H1 (cell line): ENCODE results near the gene GPATCH2L. TPM values are rescaled to one million over a fixed set of nuclear protein-coding genes. Genes with fewer than 3 reads are reported as not detected.
A peak's percentile ranks its signal among the peaks of the same experiment; 100 is the strongest.

ENCODE experiments used
- CTCF ChIA-PET: fragments of 300-600 bp; sonication (Branson Sonifier 250); formaldehyde crosslinking; loops from one replicate; lab custom pipeline; 2021; ENCODE audit not compliant: partially characterized antibody; lab: Charles Lee
- POLR2A ChIA-PET: fragments of 300-600 bp; sonication (Branson Sonifier 250); formaldehyde crosslinking; loops from one replicate; lab custom pipeline; 2021; ENCODE audit warnings: inconsistent platforms; ENCODE audit not compliant: partially characterized antibody; lab: Charles Lee
- DNase-seq, 2 experiments: peaks; one replicate each; pipeline versions ENCODE4 v3.0.0 to v3.0.0-alpha.2; 2010 to 2022; ENCODE audit warnings: low spot score in 2 of 2, low read depth in 1 of 2, mixed read lengths in 1 of 2
- FAIRE-seq: peaks from 2 replicates; lab custom pipeline; 2011; peaks lifted over from hg19 to GRCh38; lab: Jason Lieb, UNC
- H2AFZ ChIP-seq: 2 replicates; pipeline ENCODE4 v1.8.1; 2012; ENCODE audit warnings: low read length, inconsistent platforms
- H2AK5ac ChIP-seq: 2 replicates; pipeline ENCODE4 v1.6.1; 2013; ENCODE audit warnings: low read depth, low read length
- H2BK120ac ChIP-seq: replicated peaks from 2 replicates; pipeline ENCODE3; 2013; ENCODE audit warnings: low read depth, low read length, inconsistent platforms
- H2BK12ac ChIP-seq: 2 replicates; pipeline ENCODE4 v1.6.1; 2013; ENCODE audit warnings: low read depth, low read length
- H2BK15ac ChIP-seq: 2 replicates; pipeline ENCODE4 v1.6.1; 2013; ENCODE audit warnings: low read length
- H2BK20ac ChIP-seq: 2 replicates; pipeline ENCODE4 v1.6.1; 2013; ENCODE audit warnings: low read length
- H2BK5ac ChIP-seq: 2 replicates; pipeline ENCODE4 v1.6.1; 2013; ENCODE audit warnings: low read depth, low read length
- H3K14ac ChIP-seq: 2 replicates; pipeline ENCODE4 v1.6.1; 2013; ENCODE audit warnings: inconsistent platforms; ENCODE audit not compliant: insufficient read length
- H3K18ac ChIP-seq: 2 replicates; pipeline ENCODE4 v1.6.1; 2013; ENCODE audit warnings: low read length; ENCODE audit errors: extremely low read depth
- H3K23ac ChIP-seq: 2 replicates; pipeline ENCODE4 v1.6.1; 2013; ENCODE audit warnings: inconsistent platforms; ENCODE audit not compliant: insufficient read length
- H3K23me2 ChIP-seq: 2 replicates; pipeline ENCODE4 v1.6.1; 2013; ENCODE audit warnings: low read depth, low read length
- H3K27ac ChIP-seq: 2 replicates; pipeline ENCODE4 v1.6.1; 2011; ENCODE audit warnings: low read depth, low read length, inconsistent platforms
- H3K27me3 ChIP-seq, 4 experiments: replicated peaks in 1 of 4; 1 replicate in 1 of 4; 2 replicates in 3 of 4; pipeline versions ENCODE4 v1.6.1 to v1.8.1; 2011 to 2013; ENCODE audit warnings: low read length in 3 of 4, mild to moderate bottlenecking in 3 of 4, inconsistent platforms in 2 of 4, mixed read lengths in 2 of 4, moderate library complexity in 1 of 4; ENCODE audit not compliant: control insufficient read depth in 3 of 4, insufficient read depth in 3 of 4; ENCODE audit errors: extremely low read depth in 1 of 4
- H3K36me3 ChIP-seq, 4 experiments: 2 replicates each; pipeline versions ENCODE4 v1.6.1 to v1.8.1; 2011 to 2013; ENCODE audit warnings: mild to moderate bottlenecking in 4 of 4, low read length in 3 of 4, moderate library complexity in 2 of 4, control low read depth in 1 of 4, inconsistent platforms in 1 of 4; ENCODE audit not compliant: insufficient read depth in 4 of 4, control insufficient read depth in 2 of 4
- H3K4ac ChIP-seq: replicated peaks from 2 replicates; pipeline ENCODE3; 2013; ENCODE audit warnings: low read length, low read depth, mixed read lengths, inconsistent platforms; ENCODE audit not compliant: insufficient read length
- H3K4me1 ChIP-seq, 4 experiments: replicated peaks in 1 of 4; 1 replicate in 1 of 4; 2 replicates in 3 of 4; pipeline versions ENCODE4 v1.6.1 to v1.8.1; 2011 to 2013; ENCODE audit warnings: low read length in 3 of 4, inconsistent platforms in 2 of 4, mixed read lengths in 1 of 4; ENCODE audit not compliant: insufficient read depth in 4 of 4, control insufficient read depth in 3 of 4
- H3K4me2 ChIP-seq, 2 experiments: 2 replicates each; pipeline versions ENCODE4 v1.6.1 to v1.8.1; 2011 to 2013; ENCODE audit warnings: low read depth in 2 of 2, low read length in 2 of 2, control low read depth in 1 of 2, inconsistent platforms in 1 of 2, mild to moderate bottlenecking in 1 of 2; ENCODE audit not compliant: insufficient read depth in 1 of 2
- H3K4me3 ChIP-seq, 4 experiments: fragments of 200-600, 300-600 bp in 1 of 4; sonication (generic), shearing (Covaris generic), sonication (Bioruptor Twin) in 1 of 4; 2 replicates each; pipeline versions ENCODE4 v1.5.1 to v1.8.1; 2011 to 2016; ENCODE audit warnings: low read length in 4 of 4, low read depth in 3 of 4, control low read depth in 2 of 4, inconsistent platforms in 2 of 4, mild to moderate bottlenecking in 2 of 4, mixed read lengths in 1 of 4, moderate library complexity in 1 of 4; ENCODE audit not compliant: insufficient read depth in 2 of 4; ENCODE audit errors: extremely low read depth in 1 of 4
- H3K56ac ChIP-seq: replicated peaks from 2 replicates; pipeline ENCODE3; 2013; ENCODE audit warnings: low read depth, mild to moderate bottlenecking, mixed read lengths, low read length, inconsistent platforms; ENCODE audit not compliant: insufficient read length
- H3K79me1 ChIP-seq: 2 replicates; pipeline ENCODE4 v1.6.1; 2013; ENCODE audit warnings: low read depth, low read length, control low read depth
- H3K79me2 ChIP-seq, 2 experiments: 2 replicates each; pipeline versions ENCODE4 v1.6.1 to v1.8.1; 2012 to 2013; ENCODE audit warnings: low read length in 2 of 2, mild to moderate bottlenecking in 2 of 2, inconsistent platforms in 1 of 2; ENCODE audit not compliant: insufficient read depth in 2 of 2, control insufficient read depth in 1 of 2
- H3K9ac ChIP-seq, 4 experiments: replicated peaks in 1 of 4; 1 replicate in 1 of 4; 2 replicates in 3 of 4; pipeline versions ENCODE4 v1.6.1 to v1.8.1; 2011 to 2013; ENCODE audit warnings: low read depth in 3 of 4, low read length in 3 of 4, control low read depth in 2 of 4, mild to moderate bottlenecking in 2 of 4, moderate library complexity in 2 of 4, inconsistent platforms in 1 of 4; ENCODE audit errors: extremely low read depth in 1 of 4
- H3K9me3 ChIP-seq, 2 experiments: 2 replicates each; pipeline versions ENCODE4 v1.6.1 to v1.8.1; 2012 to 2013; ENCODE audit warnings: mild to moderate bottlenecking in 2 of 2, moderate library complexity in 2 of 2, control low read depth in 1 of 2, inconsistent platforms in 1 of 2, low read depth in 1 of 2, low read length in 1 of 2, mixed read lengths in 1 of 2; ENCODE audit not compliant: insufficient read depth in 2 of 2
- H4K20me1 ChIP-seq, 2 experiments: replicated peaks in 1 of 2; 2 replicates each; pipeline versions ENCODE3 to v1.8.1; 2011 to 2013; ENCODE audit warnings: inconsistent platforms in 2 of 2, low read length in 2 of 2, mild to moderate bottlenecking in 1 of 2; ENCODE audit not compliant: insufficient read depth in 2 of 2, control insufficient read depth in 1 of 2
- H4K5ac ChIP-seq: 2 replicates; pipeline ENCODE4 v1.6.1; 2013; ENCODE audit warnings: low read length, low read depth, mixed read lengths, inconsistent platforms; ENCODE audit not compliant: insufficient read length
- H4K8ac ChIP-seq: 2 replicates; pipeline ENCODE4 v1.8.0; 2013; ENCODE audit warnings: mild to moderate bottlenecking, moderate library complexity, low read length, inconsistent platforms; ENCODE audit not compliant: insufficient read depth; ENCODE audit errors: extremely low read depth
- H4K91ac ChIP-seq: replicated peaks from 2 replicates; pipeline ENCODE3; 2013; ENCODE audit warnings: low read length, mixed read lengths, inconsistent platforms; ENCODE audit not compliant: insufficient read length
- CEBPB ChIP-seq: IDR thresholded peaks from 2 replicates; pipeline ENCODE4 v1.6.1; 2012; ENCODE audit warnings: low read depth, low read length
- HDAC2 ChIP-seq, 2 experiments: fragments of 300-600 bp in 1 of 2; sonication (generic) in 1 of 2; IDR thresholded peaks; 2 replicates each; pipeline ENCODE4 v1.6.1; 2011 to 2012; ENCODE audit warnings: low read depth in 2 of 2, low read length in 2 of 2, mild to moderate bottlenecking in 2 of 2, moderate library complexity in 2 of 2, borderline replicate concordance in 1 of 2, inconsistent platforms in 1 of 2
- SIRT6 ChIP-seq: IDR thresholded peaks from one replicate; pipeline ENCODE4 v1.7.1; 2012; ENCODE audit warnings: low read length, inconsistent platforms
- YY1 ChIP-seq: IDR thresholded peaks from 2 replicates; pipeline ENCODE4 v1.6.1; 2011; ENCODE audit warnings: low read depth, mild to moderate bottlenecking, low read length
- WGBS, 2 experiments: shearing (Covaris generic) in 1 of 2; methylation state at CpG; one replicate each; pipeline versions ENCODE4 v1.1.6 to v1.1.7; 2013 to 2015; ENCODE audit warnings: low lambda C conversion rate in 2 of 2, mixed read lengths in 2 of 2, inconsistent platforms in 1 of 2, low coverage in 1 of 2, missing lambda C conversion rate in 1 of 2; ENCODE audit not compliant: insufficient replicate concordance in 2 of 2, insufficient coverage in 1 of 2, insufficient read length in 1 of 2; ENCODE audit errors: extremely low coverage in 1 of 2, missing lambda C conversion rate in 1 of 2; 5-methylcytosine and 5-hydroxymethylcytosine counted together
- polyA plus RNA-seq, 7 experiments: library from polyadenylated mRNA; depleted of rRNA in 3 of 7; stranded (reverse) in 5 of 7; unstranded in 2 of 7; fragments of >200 nt in 5 of 7; fragments of 200-250 nt in 2 of 7; gene quantifications; 1 replicate in 5 of 7; 2 replicates in 1 of 7; 4 replicates in 1 of 7; pipeline versions ENCODE4 v1.2.1 to v1.2.3, GENCODE V29; 2011 to 2013; ENCODE audit warnings: missing spikeins in 2 of 7, mixed read lengths in 2 of 7
- total RNA-seq: library from RNA; stranded (reverse); fragmentation: NEBNext Ultra II Directional; extraction: Animal tissue kit (Norgen Biotek cat#: 25700); gene quantifications from 2 replicates; pipeline ENCODE4 v1.2.1, GENCODE V29; 2021
- TF ChIP-seq, protein P1 (sequence below): IDR thresholded peaks from 2 replicates; pipeline ENCODE4 v1.6.1; 2012; ENCODE audit warnings: low read length, inconsistent platforms

Gene GPATCH2L
- total and polyA plus RNA-seq, 2 of the 8 experiments (the other 6 are each of a cell fraction or from before 2014, with no cell fraction given), result 26.0 to 54.9 TPM

DNA sequence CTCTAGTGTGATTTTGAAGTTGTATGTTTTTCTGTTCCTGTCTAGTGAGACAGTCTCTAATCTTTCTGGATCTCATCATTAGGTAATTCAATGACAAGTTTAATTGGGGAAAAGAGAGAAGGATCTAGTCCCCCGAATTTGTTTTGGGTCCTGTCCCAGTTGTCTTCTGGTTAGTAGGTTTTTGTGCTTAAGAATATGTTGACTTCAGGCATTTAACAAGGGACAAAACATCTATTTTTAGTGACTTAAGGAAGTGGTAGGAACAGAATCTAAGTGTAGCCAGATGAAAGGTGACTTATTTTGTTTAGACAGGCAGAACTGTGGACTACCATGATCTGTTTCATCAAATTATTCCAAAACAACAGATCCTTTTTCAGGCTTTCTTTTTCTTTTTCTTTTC is 2.2 kb downstream of the GPATCH2L start:
- FAIRE-seq, result no peak
- peaks cover 0 to 8% (median 0%) of the 10 kb centered on the region in 4 experiments; a peak in 3 of 7 replicates for H3K4me1 ChIP-seq
- 94% methylated on average over 1 of the region's 1 CpG; no CpG with 5 or more reads in 1 of the 2 experiments for WGBS, 2 experiments

More for the DNA sequence above, 2.2 kb downstream of the GPATCH2L start:
- H3K9me3 ChIP-seq, result no peaks in the 10 kb centered on the region
- no peak overlapping the region for H3K4me3 ChIP-seq
- H2BK5ac ChIP-seq, result no peak overlapping the region
- peaks cover 23 to 69% of the 10 kb centered on the region in 2 experiments for H3K79me2 ChIP-seq
- peaks cover 7 to 11% of the 10 kb centered on the region in 2 experiments for H4K20me1 ChIP-seq
- no peak overlapping the region for H4K91ac ChIP-seq
- TF ChIP-seq YY1 (no peak), CEBPB (no peak), SIRT6 (no peak), HDAC2 (IDR thresholded peaks at IDR 0.05; ENCODE audit: borderline replicate concordance in 1 of 2, low read depth in 2 of 2, low read length in 2 of 2) (no peak)
- TF ChIP-seq, protein P1, sequence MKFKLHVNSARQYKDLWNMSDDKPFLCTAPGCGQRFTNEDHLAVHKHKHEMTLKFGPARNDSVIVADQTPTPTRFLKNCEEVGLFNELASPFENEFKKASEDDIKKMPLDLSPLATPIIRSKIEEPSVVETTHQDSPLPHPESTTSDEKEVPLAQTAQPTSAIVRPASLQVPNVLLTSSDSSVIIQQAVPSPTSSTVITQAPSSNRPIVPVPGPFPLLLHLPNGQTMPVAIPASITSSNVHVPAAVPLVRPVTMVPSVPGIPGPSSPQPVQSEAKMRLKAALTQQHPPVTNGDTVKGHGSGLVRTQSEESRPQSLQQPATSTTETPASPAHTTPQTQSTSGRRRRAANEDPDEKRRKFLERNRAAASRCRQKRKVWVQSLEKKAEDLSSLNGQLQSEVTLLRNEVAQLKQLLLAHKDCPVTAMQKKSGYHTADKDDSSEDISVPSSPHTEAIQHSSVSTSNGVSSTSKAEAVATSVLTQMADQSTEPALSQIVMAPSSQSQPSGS, result no peak
- no peak overlapping the region for H2BK15ac ChIP-seq
- peaks cover 0 to 32% (median 13%) of the 10 kb centered on the region in 4 experiments; a peak in 6 of 8 replicates for H3K36me3 ChIP-seq
- H3K27me3 ChIP-seq, result peaks cover 0 to 2% (median 0%) of the 10 kb centered on the region in 4 experiments; a peak in 2 of 7 replicates
- no peak overlapping the region for H2BK20ac ChIP-seq
- H3K9ac ChIP-seq, result no peak overlapping the region
- H2BK120ac ChIP-seq, result no peak overlapping the region
- peaks cover 8% of the 10 kb centered on the region for H3K79me1 ChIP-seq
- no peak overlapping the region for H3K56ac ChIP-seq
- peak overlapping the region in 1 of 2 experiments; percentile 32; a peak in 1 of 4 replicates for H3K4me2 ChIP-seq
- H2AFZ ChIP-seq, result no peak overlapping the region
- ChIA-PET CTCF (interaction anchor here (1.0 kb wide), 1 partner anchor 28 kb away, joined by 3 read pairs; no protein-coding TSS in a partner anchor), POLR2A (no interaction called here)
- H3K23ac ChIP-seq, result no peak overlapping the region
- H2BK12ac ChIP-seq, result no peak overlapping the region
- no peak overlapping the region for H2AK5ac ChIP-seq
- H3K14ac ChIP-seq, result no peak overlapping the region
- peaks cover 6% of the 10 kb centered on the region; the same call in 1 of the 2 replicates for H3K23me2 ChIP-seq
- no peak overlapping the region for H3K27ac ChIP-seq
- H3K4ac ChIP-seq, result no peak overlapping the region
- no peak overlapping the region for H4K5ac ChIP-seq
- no peak overlapping the region for H4K8ac ChIP-seq
- no peak for DNase-seq
- no peak overlapping the region for H3K18ac ChIP-seq
